NCI-H146 (cell line): ENCODE results near the gene PPM1M.
A peak's percentile ranks its signal among the peaks of the same experiment; 100 is the strongest.

Source experiments
- DNase-seq: peaks from one replicate; lab custom pipeline; 2025; lab: John Stamatoyannopoulos, UW

The PPM1M gene, protein sequence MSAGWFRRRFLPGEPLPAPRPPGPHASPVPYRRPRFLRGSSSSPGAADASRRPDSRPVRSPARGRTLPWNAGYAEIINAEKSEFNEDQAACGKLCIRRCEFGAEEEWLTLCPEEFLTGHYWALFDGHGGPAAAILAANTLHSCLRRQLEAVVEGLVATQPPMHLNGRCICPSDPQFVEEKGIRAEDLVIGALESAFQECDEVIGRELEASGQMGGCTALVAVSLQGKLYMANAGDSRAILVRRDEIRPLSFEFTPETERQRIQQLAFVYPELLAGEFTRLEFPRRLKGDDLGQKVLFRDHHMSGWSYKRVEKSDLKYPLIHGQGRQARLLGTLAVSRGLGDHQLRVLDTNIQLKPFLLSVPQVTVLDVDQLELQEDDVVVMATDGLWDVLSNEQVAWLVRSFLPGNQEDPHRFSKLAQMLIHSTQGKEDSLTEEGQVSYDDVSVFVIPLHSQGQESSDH

DNA sequence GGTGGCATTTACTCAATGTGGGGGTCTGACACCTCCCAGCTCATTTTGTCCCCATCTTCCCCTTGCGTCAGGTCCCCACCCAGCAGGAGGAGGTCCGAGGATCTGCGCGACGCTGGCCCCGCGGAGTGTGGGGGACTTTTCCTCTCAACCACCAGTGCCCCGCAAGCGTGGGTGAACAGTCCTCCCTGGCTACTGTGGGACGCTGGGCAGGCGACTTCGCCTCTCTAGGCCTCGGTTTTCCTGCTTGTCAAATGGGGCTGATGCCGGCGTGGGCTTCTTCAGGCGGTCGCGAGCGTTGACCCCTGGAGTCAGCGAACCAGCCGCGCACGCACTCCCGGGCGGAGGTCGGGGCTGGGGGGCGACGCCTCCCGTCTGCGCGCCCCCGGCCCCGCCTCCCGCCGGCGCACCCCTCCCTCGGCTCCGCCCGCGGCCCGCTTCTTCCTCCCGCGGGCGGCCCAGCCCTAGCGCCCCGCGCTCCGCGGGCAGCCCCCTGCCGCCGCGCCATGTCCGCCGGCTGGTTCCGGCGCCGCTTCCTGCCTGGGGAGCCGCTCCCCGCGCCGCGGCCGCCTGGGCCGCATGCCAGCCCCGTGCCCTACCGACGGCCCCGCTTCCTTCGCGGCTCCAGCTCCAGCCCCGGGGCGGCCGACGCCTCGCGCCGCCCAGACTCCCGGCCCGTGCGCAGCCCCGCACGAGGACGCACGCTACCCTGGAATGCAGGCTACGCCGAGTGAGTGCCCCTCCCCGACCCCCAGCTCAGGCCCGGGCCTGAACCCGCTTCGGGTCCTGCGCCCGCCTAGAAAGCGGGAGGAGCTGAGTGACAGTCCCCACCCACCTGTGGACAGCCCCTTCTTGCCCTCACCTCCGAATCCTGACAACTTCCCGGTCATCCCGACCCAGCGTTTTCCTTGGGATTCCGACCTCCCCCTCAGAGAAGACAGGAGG is at the start of gene PPM1M:
Gene PPM1M, plus strand, starts transcription at position 438 of the 942 bp plus-strand sequence. Its CDS starts 66 bp downstream, at position 504.
- peak; percentile 22 for DNase-seq

DNA sequence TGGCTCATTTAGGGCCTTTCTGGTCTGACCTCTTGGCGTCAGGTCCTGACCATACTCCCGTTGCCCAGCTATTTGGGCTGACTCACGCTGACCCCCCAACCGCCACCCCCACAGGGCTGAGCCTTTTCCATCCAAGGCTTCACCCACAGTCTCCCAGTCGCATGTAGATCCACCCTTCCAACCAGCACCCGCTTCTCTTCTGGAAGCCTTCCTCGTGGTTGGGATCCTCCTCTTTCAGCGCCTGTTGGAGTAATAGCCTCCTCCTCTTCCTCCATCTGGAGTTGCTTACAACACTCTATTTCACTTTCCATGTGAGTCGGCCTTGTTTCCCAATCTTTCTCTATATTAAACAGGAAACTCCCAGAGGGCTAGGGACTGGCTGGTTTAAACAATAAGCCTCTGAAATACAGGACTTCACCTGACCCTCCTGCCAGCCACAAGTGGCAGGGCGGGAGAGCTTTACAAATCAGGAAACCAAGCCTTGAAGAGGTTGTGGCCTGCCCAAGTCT is 49.7 kb upstream of the PPM1M start:
- DNase-seq, result no peak

DNA sequence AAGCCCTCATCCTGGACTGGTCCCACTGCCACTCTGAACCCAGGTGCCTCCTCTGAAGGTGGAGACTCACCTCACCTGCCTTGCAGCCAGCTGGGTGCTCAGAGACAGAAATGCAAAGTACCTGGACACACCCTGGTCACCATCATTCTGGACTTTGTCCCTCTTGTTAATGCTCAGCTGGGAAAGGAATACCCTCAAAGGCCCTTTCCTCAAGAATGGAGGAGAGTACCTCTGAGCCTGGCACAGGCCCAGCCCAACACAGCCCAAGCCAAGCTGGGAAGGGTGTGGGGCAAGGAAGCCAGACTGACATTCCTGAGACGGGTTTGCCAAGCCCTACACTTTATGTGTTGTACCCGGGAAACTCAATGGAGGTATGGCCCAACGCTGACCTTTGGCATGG is 48.6 kb upstream of the PPM1M start:
- no peak for DNase-seq

DNA sequence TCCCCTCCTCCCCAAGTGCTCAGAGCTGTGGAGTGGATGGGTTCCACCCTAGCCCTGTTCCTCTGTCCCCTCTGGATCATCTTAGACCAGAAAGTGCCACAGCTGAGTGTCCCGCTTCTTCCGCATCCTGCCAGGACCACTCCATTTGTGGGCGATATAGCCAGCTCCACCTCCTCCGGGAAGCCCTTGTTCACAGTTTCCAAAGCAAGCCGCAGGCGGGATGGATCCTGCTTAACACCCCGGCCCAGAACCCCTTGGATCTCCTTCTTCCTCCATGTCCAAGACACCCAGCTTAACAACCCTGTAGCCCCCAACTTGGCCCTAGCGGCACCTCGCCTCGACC is 48.1 kb upstream of the PPM1M start:
- no peak for DNase-seq

DNA sequence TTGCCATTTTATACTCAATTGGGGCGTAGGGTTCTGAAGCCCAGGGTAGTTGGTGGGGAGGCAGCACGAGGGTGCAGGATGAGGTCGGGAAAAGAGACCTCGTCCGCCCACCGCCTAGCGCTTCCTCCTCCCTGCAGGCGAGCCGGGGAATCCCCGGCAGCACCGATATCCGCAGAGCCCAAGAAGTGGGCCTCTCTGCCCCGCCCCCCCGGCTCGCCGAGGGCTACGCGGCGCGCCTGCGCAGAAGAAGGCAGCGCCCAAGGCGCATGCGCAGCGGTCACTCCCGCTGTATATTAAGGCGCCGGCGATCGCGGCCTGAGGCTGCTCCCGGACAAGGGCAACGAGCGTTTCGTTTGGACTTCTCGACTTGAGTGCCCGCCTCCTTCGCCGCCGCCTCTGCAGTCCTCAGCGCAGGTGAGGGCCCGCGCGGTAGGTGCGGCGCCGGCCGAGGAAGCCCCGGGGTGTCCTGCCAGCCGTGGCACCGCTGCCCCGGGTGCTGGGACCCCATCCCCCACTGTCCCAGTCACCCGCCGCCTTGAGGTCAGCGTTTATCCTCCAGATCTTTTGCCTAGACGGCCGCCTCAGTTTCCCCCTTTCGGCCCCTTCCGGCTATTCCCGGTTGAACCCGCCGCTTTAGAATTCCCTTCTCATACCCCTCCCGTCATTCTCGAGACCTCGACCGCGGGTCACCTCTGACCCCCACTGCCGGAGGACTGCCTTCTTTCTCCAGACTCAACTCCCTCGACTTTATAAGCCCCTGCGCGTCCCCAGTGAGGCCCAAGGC is 47.5 kb upstream of the PPM1M start, which contains the start of gene ALAS1:
Gene ALAS1, plus strand, starts transcription at position 319 of the 784 bp plus-strand sequence. CDS start 1,082 bp downstream, outside the sequence.
- DNase-seq, result peak; percentile 86

DNA sequence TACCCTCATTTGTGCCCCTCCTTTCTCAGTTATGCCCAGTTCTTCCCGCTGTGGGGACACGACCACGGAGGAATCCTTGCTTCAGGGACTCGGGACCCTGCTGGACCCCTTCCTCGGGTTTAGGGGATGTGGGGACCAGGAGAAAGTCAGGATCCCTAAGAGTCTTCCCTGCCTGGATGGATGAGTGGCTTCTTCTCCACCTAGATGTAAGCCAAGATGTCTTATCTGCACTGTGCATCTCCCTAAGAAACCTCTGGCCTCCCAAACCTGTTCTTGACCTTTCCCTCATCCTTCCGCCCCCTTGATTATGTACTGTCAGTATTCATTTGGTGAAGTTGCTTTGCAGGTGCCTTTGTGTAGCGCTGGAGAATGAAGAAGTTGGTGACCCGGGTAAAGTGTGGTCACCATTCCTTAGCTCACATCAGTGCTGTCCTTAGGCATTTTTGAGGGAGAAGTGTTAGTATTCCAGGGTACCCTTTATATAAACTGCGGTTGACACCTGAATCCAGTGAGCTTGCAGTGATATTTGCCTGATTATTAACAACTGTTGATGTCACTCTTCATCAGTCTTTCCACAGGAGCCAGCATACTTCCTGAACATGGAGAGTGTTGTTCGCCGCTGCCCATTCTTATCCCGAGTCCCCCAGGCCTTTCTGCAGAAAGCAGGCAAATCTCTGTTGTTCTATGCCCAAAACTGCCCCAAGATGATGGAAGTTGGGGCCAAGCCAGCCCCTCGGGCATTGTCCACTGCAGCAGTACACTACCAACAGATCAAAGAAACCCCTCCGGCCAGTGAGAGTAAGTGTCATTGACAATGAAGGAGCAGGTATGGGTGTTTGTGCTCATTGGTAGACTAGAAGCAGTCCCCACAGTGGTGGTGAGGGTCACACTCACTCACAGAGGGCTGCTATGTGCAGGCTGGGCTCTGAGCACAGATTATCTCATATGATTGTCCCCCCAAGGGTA is 46.6 kb upstream of the PPM1M start:
- no peak for DNase-seq

DNA sequence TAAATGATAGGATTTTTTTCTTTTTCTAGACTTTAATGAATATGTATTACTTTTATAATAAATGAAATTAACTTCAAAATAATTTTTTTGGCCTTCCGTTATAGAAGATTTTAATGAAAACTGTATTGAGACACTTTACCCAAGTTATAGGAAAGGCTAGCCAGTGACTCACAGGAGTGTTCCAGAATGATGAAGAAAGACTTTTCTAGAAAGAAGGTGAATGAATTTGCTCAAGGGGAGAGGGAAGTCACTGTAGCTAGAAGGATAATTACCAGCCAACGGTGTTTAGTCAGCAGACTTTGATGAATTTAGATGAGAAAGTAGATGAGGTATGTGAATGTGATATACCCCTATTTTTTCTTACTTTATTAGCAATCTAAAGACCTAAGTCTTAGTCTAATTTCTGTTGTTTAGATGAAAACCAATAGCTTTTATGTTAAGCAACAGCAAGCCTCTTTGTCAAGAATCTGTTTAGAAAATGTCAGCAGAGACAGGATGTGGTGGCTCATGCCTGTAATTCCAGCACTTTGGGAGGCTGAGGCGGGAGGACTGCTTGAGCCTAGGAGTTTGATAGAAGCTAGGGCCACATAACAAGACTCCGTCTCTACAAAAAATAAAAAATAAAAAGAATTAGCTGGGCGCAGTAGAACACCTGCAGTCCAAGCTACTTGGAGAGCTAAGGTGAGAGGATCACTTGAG is 44.4 kb upstream of the PPM1M start:
- no peak for DNase-seq

DNA sequence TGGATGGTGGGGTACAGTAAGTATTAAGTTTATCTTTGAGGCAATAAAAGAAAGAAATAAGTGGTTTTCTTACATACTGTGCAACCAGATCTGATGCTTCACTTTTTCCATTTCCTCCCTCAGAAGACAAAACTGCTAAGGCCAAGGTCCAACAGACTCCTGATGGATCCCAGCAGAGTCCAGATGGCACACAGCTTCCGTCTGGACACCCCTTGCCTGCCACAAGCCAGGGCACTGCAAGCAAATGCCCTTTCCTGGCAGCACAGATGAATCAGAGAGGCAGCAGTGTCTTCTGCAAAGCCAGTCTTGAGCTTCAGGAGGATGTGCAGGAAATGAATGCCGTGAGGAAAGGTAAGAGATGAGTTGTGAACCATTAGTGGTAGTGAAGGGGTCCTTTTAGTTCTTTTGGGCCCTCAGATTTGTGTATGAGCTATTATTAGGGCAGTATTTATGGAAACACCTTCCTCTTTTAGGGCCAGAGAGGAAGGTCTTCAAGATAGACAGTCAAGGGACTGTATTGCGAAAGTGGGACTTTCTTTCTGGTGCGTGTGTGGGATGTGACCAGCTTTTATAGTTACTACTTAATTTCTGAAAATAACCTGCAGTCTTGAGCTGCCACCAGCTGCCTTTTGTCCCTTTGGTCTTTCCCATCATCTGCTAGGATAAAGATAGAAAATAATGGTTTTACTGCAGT is 43.0 kb upstream of the PPM1M start:
- no peak for DNase-seq

DNA sequence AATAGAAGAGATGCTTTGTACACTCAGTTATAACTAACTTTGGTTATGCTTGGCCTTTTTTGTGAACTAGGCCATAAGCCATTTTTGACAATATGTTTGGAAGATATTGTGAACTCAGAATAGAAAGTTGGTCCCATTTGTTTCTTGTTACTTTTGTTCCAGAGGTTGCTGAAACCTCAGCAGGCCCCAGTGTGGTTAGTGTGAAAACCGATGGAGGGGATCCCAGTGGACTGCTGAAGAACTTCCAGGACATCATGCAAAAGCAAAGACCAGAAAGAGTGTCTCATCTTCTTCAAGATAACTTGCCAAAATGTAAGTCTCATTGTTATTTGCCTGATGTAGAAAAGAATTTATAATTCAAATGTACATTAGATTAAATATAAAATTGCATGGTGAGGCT is 41.9 kb upstream of the PPM1M start:
- no peak for DNase-seq

DNA sequence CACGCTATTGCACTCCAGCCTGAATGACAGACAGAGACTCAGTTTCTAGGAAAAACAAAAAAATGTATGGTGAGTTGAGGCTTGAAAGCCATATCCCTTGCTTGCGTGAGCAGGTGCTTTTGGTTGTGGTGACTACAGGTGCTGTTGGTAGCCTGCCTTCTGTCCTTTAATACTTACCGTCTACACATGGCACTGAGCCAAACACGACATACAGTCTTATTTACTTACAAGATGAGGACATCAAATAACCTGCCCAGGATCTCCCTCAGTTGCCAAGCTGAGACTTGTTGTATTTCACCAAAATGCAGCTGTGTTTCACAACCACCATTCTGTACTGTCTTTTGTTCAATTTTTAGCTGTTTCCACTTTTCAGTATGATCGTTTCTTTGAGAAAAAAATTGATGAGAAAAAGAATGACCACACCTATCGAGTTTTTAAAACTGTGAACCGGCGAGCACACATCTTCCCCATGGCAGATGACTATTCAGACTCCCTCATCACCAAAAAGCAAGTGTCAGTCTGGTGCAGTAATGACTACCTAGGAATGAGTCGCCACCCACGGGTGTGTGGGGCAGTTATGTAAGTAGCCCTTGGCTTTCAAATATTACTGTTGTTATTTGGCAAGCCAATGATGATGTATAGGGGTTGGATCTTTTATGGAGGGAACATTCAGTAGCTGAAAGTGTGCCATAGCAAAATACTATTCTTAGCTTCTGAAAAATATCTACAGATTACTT is 41.1 kb upstream of the PPM1M start:
- DNase-seq, result peak; percentile 91

DNA sequence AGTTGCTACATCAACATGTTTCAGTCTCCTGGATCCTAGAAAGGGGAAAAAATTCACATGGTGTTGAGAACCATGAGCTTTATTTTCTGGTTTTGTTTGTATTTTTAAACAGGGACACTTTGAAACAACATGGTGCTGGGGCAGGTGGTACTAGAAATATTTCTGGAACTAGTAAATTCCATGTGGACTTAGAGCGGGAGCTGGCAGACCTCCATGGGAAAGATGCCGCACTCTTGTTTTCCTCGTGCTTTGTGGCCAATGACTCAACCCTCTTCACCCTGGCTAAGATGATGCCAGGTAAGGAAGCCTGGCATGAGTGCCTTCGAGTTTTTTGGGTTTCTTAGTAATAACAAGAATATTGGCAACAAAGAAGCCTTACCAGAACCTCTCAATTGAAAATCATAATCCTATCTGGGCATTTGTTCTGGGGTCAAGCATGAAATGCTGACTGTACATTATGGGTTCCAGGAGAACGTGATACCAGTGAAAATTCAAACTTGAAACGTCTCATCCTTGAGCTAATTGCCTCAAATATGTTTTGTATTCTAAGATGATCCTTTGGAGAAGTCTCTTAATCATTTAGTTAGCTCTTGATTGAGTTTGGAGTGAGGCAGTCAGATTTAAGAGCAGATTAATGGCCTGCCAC is 39.7 kb upstream of the PPM1M start:
- no peak for DNase-seq

DNA sequence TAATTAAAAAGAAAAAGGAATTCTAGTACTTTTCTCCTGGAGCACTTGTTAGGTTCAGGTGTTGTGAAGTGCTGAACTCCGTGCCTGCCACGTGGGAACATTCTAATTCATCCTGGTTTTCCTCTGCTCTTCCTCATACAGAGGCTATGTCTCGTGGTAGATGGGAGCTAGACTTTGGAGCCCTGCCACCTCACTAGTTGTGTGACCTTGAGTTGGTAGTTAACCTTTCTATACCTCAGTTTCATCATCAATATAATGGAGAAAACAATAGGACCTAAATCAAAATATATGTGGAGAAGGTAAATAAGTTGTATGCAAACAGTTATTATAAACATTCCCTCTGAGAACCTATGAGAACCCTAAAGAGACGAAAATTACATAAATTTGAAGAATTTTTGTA is 37.0 kb upstream of the PPM1M start:
- no peak for DNase-seq

DNA sequence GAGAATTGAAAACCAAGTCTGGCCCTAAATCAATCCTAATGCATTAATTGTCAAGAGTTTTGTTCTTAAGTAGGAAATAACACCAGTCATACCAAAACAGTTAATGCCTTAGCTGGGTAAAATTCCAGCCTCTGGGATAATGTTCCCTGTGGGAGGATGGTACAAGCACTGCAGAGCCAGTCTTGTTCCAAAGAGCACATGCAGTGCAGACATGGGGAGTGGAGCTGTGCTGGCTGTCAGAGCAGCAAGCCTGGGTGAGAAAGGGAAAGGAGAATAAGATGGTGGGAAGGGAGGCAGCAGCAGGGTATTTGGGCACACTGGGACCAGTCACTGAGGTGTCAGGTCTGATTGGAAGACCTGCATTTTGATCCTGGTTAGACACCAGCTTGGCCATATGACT is 35.5 kb upstream of the PPM1M start:
- DNase-seq, result no peak

DNA sequence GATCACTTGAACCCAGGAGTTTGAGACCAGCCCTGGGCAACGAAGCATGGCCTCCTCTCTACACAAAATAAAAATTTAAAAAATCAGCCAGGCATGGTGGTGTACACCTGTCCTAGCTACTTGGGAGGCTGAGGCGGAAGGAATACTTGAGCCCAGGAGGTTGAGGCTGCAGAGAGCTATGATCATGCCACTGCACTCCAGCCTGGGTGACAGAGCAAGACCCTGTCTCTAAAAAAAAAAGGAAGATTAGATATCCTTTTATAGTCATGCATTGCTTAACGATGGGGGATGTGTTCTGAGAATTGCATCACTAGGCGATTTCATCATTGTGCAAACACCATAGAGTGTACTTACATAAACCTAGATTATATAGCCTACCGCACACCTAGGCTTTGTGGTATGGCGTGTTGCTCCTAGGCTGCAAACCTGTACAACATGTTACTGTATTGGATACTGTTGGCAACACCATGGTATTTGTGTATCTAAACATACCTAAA is 35.0 kb upstream of the PPM1M start:
- no peak for DNase-seq

DNA sequence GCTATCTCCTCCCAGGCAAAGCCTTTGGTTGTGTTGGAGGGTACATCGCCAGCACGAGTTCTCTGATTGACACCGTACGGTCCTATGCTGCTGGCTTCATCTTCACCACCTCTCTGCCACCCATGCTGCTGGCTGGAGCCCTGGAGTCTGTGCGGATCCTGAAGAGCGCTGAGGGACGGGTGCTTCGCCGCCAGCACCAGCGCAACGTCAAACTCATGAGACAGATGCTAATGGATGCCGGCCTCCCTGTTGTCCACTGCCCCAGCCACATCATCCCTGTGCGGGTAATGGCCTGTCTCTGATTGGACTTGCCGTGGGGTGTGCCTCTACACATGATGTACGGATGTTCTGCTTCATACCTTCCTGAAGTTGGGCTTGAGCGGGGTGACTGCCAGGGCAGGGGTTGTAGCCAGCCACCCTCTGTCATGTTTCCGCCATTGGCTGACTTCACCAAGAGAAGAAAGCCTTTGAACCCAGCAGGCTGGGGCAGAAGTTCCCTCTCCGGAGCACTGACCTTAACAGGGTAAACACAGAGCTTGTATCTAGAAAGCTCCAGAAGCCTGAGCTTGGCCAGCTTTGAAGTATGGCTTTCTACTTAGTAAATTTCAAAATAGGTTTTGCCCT is 34.2 kb upstream of the PPM1M start:
- no peak for DNase-seq

DNA sequence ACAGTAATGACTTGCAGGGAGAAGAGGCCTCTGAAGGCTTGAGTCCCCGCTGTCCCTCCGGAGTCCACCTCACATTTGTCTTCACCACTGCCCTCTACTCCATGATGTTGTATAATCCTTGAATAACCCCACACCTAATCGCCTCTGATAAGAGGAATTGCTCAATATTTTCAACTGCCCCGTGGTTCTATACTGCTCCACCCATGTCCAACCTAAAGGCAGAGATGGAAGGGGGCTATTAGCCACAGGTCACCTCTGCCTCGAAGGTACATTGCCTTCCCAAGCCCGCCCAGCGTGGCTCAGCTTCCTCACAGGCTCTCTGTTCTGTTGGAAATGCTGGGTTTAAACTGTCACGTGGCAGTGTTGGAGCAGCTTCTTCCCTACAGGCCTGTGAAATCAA is 32.6 kb upstream of the PPM1M start:
- DNase-seq, result no peak

DNA sequence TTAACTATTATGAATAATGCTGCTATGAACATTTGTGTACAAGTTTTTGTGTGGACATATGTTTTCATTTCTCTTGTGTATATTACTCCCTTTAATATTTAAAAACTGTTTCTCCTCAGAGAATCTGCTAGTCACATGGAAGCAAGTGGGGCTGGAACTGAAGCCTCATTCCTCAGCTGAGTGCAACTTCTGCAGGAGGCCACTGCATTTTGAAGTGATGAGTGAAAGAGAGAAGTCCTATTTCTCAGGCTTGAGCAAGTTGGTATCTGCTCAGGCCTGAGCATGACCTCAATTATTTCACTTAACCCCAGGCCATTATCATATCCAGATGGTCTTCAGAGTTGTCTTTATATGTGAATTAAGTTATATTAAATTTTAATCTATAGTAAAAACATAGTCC is 31.7 kb upstream of the PPM1M start:
- DNase-seq, result no peak

DNA sequence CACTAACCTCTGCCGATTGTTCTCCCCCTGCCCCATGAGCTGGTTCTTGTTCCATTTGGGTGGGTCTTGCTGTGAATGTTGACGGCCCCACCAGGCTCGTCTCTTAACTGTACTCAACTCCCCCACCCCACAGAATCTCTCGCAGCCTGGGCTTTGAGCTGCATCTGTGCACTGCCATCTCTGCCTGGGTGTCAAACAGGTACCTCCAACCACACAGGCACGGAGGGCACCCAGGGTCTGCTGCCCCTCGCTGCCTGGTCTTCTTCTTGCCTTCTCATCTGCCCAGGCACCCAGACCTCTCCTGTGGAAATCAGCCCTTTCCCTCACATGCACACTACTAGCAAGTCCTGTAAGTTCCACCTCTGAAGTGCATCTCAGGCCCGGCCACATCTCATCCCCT is 30.2 kb upstream of the PPM1M start:
- no peak for DNase-seq
